ENCODE measurements around the gene PHTF2.

Gene PHTF2

DNA sequence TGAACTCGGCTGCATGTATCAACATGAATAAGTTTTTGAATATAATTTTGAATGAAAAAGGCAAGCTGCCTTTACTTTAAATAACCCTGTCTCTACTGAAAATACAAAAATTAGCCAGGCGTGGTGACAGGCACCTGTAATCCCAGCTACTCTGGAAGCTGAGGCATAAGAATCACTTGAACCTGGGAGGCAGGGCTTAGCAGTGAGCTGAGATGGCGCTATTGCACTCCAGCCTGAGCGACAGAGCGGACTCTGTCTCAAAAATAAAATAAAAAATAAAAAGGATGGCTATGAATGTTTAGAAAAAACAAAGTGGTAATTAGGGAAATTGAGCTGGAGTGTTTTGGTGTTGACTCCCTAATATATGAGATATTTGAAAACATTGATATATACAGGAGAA lies 133.3 kb downstream of the PHTF2 start:
- DNase-seq (ENCODE audit: low spot score) = no peak

DNA sequence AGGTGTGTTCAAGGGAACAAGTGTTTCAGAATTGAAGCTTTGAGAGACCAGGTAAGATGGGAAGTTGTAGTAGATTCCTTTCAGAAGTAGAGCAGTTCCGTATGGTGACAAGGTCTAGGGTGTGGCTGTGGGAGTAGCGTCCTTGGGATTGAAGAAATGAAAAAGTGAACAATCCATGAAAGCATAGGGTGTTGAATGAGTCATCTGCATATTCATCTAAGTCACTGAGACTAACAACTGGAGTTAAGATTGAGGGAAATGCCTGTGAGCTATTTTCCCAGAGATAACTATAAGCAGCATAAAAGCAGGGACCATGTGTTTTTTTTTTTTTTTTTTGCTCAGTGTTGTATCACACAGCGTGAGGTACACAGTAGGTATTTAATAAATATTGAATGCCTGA lies 134.8 kb downstream of the PHTF2 start:
- no peak for DNase-seq (ENCODE audit: low spot score)

DNA sequence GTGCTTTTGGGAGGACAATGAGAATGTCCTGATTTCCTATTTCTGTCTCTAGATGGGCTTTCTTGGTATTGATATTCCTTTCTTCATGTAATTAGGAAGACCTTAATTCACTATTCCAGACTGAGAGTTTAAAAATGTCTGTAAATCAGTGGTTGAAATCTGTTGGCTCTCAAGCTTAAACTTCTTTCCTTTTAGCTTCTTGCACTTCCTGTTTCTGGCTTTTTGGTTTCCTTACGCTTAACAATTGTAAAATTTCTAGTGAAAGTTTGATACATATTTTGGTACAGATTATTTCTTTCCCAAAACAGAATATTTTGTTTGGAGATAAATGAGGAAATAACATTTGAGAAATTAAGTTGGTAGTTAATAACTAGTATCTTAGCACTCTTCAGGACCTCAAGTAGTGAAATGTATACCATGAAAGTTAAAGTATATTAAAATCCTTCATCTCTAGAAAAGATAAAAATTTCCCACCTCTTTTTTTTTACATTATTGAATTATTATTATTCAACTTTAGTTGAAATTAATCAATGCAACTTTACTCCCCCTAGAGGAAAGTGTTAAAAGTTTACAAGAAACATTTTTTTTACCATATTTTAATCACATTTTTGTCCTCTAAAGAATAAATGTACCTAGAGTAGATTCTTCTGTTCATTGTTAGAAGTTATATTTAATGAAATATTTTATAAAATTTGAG lies 137.2 kb downstream of the PHTF2 start:
- DNase-seq (ENCODE audit: low spot score) = peak; percentile 36

DNA sequence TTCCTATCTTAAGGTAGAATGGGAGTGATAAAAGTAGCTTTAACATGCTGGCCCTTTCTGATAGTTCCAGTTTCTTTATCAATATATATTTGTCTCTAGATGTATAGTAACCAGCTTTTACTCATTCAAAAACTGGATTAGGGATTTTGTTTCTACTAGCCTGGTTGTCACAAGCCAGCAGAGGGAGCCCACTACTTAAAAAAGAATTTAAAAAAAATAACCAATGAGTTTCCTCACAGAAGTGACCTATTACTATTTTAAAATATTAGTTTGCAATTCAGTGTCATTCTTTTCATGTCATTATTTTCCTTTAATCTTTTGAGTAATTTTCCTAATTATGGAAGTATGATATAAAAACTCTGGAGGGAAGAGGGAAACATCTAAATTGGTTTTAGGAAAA lies 142.1 kb downstream of the PHTF2 start:
- DNase-seq (ENCODE audit: low spot score) = peak; percentile 72

DNA sequence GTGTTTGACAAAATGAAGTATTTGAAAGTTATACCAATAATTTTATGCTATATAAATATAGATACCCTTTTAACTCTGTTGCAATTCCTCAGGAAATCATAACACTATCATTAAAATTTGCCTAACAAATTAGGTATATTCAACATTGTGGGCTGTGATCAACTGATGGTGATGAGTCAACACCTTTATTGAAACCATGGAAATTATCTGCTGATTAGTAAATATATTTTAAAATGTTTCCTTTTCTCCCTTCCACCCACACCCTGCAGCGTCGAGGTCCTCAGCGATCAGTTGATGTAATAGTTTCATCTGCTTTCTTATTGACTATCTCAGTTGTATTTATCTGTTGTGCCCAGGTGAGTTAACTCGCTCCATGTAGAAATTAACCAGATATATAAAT lies 143.9 kb downstream of the PHTF2 start:
- DNase-seq (ENCODE audit: low spot score) = no peak

DNA sequence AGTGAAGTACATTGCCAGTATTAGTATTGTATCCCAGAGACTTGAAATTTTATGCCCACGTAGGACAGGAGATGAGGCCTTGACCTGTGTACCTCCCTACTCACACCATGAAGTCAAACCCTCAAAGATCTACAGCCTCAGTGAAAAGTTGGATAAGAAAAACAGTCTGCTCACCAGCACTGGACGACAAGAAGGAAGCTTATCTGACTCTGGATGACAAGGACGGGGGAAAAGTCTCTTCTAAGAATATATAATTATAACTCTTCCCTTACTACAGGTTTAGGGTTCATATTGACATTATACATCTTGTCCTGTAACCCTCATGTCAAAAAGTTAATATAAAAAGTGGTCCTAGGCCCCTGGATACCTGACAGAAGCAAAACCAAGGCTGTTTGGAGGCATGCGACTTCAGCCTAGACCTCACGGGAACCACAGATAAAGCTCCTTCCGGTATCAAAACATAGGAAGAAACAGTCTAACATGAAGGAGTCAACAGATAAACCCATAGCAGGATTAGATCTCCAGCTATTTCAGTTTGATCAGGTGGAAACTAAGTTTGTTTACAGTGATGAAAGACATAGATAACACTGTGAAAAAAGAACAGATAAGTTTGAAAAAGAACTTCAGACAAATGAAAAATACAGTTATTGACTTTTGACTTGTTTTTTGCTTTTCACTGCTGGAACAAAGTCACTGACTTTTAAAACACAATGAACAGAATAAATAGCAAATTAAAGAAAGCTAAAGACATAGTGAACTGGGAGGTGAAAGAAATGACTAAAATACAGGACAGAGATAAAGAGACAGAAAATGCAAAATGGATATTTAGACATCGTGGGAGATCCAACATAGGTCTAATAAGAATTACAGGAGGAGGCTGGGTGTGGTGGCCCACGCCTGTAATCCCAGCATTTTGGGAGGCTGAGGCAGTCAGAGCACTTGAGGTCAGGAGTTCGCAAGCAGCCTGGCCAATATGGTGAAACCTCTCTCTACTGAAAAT lies 145.9 kb downstream of the PHTF2 start:
- DNase-seq (ENCODE audit: low spot score) = no peak

DNA sequence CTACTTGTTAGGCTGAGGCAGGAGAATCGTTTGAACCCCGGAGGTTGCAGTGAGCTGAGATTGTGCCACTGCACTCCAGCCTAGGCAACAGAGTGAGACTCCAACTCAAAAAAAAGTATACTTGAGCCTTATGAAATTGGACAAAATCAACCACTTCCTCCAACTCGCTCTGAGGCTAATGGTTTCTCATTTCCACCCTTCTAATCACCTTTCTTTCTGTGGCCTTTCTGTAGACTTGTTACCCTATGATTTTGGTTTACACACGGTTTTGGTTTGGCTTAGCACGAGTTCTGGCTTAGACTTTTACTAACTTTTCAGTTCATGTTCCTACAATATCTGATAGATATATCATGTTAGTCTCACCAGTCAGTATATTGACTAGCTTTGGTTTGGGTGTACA lies 152.0 kb downstream of the PHTF2 start:
- no peak for DNase-seq (ENCODE audit: low spot score)

DNA sequence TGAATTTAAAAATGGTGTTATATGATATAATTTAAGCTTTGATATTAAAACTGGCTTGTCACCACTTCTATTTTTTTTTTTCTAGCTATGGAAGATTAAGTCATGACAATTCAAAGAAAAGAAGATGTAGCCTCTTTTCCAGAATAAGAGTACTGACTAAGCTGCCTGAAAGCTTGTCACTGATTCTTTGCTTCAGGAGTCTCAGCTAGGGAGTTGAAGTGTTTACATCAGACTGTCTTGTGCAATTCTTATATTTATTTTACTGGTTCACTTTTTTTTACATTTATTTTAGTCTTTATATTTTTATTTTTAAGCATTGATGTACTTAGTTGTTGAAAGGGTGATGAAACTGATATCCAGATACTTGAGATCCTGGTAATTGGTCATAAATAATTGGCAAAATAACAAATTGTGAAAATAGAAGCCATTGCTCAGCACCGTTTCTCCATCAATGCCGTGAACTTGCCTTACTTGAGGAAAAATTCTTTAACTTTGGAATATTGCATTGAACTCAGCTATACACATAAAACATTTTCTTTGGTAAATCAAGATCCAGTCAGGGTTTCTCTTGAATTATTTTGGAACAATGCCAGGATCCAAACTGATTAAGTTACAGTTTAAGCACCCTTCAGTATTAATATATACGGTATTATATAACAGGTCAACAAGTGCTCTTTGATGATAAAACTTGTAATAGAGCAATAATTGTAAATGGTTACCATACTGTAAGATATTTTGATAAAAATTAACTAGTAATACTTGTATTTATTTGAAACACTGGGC lies 156.4 kb downstream of the PHTF2 start:
- DNase-seq (ENCODE audit: low spot score) = no peak

DNA sequence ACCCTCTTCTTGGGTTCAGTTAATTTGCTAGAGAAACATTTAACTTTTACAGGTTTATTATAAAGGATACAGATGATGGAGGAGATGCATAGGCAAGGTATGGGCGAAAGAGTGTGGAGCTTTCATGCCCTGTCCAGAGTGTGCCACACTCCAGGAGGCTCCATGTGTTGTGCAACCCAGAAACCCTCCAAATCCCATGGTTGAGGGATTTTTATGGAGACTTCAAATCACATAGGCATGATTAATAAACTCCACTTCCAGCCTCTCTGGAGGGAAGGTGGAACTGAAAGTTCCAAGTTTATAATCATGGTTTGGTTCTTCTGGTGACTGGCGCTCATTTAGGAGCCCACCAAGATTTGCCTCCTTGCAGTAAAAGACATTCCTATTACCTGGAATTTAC lies 159.9 kb downstream of the PHTF2 start:
- no peak for DNase-seq (ENCODE audit: low spot score)

DNA sequence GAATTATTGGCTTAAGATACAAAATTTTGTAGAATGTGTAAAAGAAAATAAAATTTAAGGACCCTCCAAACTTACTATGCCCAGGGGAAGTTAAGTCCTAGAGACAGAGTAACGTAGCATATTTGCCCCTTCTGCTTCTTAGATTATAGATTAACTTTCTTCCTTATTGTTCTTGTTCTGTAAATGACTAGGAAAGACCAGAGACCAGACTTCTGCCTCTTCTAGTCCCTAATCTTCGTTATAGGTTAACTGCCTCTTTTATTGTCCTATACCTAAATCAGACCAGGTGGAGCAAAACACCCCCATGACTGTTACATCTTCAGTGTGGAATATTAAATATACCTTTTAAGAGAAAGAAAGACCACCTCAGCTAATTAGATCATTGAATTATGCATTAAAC lies 160.5 kb downstream of the PHTF2 start:
- DNase-seq (ENCODE audit: low spot score) = no peak

DNA sequence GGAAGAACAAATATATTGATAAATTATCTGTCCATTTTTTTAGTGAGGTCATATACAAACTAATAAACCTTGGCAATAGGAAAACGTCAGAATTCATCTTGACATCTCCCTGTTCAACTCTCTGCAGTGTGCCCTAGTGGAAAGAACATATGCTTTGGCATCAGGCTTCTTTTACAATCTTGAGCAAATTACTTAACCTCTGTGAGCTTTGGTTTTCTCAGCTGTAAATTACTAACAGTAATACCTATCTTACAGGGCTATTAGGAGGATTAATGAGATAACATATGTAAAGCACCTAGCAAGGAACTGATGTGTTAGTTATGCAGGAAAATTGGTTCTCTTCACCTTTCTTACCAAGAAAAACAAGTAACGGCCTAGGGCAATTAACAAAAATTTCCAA lies 161.8 kb downstream of the PHTF2 start:
- no peak for DNase-seq (ENCODE audit: low spot score)

DNA sequence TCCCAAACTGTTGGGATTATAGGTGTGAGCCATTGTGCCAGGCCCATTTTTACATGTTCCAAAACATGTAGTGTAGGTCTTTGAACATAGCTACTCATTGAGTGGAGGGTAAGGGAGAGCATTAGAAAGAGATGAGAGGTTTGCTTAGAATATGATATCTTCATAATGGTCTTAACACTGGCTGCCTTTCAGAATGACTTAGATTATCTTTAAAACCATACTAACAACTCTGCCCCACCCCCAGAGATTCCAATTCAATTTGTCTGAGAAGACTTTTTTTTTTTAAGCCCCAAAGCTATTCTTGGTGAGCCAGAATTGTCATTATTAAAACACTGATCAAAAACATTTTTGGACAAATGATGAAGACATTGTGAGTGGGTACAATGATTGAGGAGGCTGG lies 168.9 kb downstream of the PHTF2 start:
- no peak for DNase-seq (ENCODE audit: low spot score)

DNA sequence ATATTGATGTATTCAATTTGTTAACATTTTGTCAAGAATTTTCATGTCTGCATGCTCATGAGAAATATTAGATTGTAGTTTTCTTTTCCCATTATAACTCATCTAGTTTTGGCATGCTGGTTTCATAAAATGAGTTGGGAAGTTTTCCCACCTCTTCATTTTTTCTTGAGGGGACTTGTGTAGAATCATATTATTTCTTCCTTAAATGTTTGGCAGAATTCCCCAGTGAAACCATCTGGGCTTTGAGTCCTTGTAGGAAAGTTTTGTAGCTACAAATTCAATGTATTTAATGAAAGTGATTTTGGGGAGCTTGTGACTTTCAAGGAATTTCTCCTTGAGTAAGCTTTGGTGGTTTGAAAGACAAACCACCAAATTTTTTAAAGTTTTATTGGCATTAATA lies 173.2 kb downstream of the PHTF2 start:
- no peak for DNase-seq (ENCODE audit: low spot score)

DNA sequence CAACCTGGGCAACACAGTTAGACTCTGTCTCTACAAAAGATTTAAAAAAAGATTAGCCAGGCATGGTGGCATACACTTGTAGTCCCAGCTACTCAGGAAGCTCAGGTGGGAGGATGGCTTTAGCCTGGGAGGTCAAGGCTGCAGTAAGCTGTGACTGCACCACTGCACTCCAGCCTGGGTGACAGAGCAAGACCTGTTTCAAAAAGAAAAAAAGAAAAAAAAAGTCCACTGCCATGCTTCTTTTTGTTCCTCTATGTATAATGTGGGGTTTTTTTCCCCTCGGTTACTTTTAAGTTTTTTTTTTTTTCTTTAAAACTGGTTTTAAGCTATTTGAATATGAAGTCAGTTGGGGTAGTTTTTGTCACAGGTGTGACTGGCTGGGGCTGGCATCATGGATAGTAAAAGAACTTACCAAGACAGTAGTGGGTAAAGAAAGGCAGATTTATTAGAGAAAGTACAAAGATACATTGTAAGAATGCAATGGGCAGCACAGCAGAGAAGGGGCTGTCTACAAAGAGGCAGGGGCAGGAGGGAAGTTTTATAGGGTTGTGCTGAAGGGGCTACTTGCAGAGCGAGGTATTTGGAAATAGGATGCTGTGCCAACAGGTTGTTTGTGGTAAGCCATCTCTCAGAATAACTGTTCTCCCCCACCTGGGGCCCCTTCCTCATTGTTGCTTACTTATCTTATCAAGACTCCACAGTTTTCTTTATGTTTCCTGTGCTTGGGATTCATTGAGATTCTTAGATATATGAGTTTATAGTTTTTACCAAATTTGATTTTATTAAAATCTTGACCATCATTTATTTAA lies 177.3 kb downstream of the PHTF2 start:
- no peak for DNase-seq (ENCODE audit: low spot score)

DNA sequence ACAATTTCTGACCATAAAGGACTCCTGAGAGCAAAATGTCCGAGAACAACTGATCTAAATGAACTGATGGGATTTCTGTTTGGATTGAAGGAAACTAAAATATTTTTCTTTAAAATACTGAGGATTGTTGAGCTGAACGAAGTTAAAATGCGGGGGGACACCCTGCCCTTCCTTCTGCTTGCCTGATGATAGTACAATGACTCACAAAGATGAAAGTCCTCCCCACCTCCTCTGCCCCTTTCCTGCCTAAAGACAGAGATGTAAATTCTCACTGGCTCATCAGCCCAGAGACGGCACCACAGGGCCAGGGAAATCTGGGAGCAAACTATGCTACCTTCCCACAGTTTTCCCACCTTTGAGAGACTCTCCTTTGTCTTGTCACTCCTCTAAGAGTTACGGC lies 180.6 kb downstream of the PHTF2 start:
- no peak for DNase-seq (ENCODE audit: low spot score)

DNA sequence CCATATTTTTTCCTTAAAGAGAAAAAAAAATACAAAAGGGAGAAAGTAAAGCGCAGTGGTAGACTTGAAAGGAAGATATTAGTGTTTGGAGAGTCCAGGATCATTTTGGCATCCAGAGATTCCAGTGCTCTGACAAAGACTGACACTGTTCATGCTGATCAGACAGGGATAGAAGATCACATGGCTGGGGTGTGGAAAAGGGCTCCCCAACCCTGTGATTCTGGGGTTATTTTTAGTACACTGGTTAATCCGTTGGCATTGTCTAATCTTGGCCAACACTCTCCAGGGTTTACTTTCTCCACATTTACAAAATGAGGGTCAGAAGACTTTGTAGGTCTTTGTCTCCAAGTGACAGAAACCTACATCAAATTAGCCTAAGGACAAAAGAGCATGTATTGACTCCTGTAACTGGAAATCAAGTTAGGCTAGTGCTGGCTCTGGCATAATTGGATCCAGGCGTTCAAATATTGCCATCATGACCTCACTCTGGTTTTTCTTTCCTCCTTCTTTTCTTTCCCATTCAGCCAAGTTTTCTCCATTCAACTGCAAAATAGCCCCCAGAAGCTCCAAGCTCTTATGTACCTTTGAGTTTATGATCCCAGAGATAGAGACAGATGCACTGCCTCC lies 181.6 kb downstream of the PHTF2 start:
- no peak for DNase-seq (ENCODE audit: low spot score)

DNA sequence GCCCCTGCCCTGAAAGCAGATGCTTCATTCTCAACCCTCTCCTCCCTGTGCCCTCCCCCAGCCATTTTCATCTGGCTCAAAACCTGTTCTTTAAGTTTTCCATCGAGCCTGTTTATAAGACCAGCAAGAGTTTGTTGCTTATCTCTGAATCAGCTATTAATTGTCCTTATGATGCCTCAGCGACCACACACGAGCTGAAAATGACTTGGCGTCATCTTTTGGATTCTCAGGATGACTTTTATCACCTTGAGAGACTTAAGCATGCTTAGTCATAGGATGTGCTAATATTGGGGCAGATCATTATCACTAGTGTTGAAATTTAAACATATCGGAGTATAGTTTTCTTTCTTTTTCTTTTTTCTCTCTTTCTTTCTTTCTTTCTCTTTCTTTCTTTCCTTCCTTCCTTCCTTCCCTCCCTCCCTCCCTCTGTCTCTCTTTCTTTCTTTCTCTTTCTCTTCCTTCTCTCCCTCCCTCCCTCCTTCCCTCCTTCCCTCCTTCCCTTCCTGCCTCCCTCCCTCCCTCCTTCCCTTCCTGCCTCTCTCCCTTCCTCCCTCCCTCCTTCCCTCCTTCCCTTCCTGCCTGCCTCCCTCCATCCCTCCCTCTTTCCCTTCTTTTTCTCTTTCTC lies 184.5 kb downstream of the PHTF2 start:
- DNase-seq (ENCODE audit: low spot score) = no peak

DNA sequence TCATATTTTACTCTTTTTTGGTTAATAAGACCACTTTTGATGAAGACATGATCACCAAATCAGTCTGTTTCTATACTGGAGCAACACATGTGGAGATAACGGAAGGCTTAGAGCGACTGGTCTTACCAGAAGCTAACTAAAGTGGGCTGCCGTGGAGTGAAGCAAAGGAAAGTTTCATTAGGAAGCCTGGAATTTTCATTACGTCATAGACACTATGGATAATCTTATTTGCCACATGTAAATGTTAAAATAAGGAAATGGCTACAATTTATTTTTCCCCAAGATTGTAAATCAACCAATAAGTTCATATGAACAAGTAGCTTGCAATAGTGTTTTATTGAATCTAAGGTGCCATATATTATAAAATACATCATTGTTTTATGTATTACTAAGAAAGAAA lies 185.4 kb downstream of the PHTF2 start:
- DNase-seq (ENCODE audit: low spot score) = no peak

DNA sequence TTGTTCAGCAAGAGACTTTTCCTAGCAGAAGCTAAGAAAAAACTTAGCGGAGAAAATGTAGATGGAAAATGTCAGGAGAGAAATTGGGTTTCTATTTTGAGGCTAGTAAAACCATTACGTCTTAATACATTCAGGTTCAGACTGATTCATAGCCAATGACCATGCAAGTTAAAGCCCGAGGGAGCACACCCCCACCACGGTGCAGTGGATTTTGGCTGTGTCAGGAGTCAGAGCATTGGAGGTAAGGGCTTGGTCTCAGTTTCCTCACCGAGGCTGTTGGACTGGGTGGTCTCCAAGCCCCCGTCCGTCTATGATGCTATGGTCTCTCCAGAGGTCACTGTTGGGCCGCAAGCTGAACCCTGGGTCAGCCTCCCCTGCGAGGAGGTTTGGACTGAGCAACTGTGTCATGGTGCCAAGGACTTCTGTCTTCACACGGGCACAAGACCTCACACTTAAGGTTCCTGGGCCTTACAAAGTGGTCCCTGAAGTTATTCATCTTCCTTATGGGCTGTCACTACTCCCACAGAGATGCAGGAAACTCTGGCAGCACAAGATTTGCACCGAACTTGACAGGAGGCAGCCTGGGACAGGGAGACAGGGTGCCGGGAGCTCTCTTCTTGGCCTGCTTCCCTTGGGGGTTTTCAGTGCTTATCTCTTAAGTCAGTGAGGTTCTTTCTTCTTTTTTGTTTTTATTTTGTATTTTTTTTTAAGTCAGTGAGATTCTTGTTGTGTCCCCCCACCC lies 186.8 kb downstream of the PHTF2 start:
- DNase-seq (ENCODE audit: low spot score) = no peak

DNA sequence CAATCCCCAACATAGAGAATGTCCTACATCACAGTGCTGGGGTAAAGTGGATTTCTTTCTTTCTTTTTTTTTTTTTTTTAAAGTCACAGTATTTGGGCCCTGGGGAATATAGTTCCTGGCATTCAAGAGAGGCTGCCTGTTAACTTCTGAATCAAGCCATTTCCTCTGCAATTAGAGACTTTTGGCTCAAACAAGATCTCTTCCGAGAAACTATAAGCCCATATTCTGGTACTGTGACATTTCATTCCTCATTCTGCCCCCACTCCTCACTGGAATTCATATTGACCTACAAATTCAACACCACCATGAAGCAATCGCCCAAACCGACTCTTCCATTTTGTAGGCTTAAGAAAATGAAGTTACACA lies 187.4 kb downstream of the PHTF2 start:
- DNase-seq (ENCODE audit: low spot score) = no peak

Measured in NAMALWA (cell line).